PFSK-1 (cell line): Measurements from ENCODE around the gene MACC1.

Source experiments
- FOXP2 ChIP-seq: optimal IDR thresholded peaks from 2 replicates; pipeline ENCODE3; 2011; ENCODE audit warnings: borderline replicate concordance, control low read depth, inconsistent platforms; ENCODE audit not compliant: insufficient read depth; ENCODE audit errors: extremely low read length, extremely low read depth
- POLR2AphosphoS5 ChIP-seq: IDR thresholded peaks from 2 replicates; pipeline ENCODE4 v1.6.1; 2012; ENCODE audit warnings: low read depth, mild to moderate bottlenecking, control low read depth, low read length, moderate library complexity
- REST ChIP-seq, 2 experiments: IDR thresholded peaks; 2 replicates each; pipeline versions ENCODE4 v1.6.1 to v1.8.0; 2011 to 2012; ENCODE audit warnings: low read depth in 2 of 2, low read length in 2 of 2, control low read depth in 1 of 2, inconsistent platforms in 1 of 2, mild to moderate bottlenecking in 1 of 2, moderate library complexity in 1 of 2; ENCODE audit not compliant: insufficient read depth in 1 of 2
- SIN3A ChIP-seq: IDR thresholded peaks from 2 replicates; pipeline ENCODE4 v1.6.1; 2012; ENCODE audit warnings: mild to moderate bottlenecking, low read length, moderate library complexity, borderline replicate concordance; ENCODE audit not compliant: insufficient read depth
- TAF1 ChIP-seq: IDR thresholded peaks from 2 replicates; pipeline ENCODE4 v1.6.1; 2012; ENCODE audit warnings: low read length, control low read depth, borderline replicate concordance; ENCODE audit not compliant: insufficient read depth

- TF ChIP-seq REST (IDR thresholded peaks at IDR 0.05; ENCODE audit: insufficient read depth in 1 of 2, low read depth in 2 of 2, low read length in 2 of 2) = no peak
- TF ChIP-seq POLR2AphosphoS5 = no peak
- TF ChIP-seq TAF1 = no peak
- no peak for TF ChIP-seq FOXP2
- no peak for TF ChIP-seq SIN3A
These were observed 3.1 kb downstream of the MACC1 start for GRCh38 chr7:20214132-20214531.
